A549 (cell line): Measurements from ENCODE around the gene ZSCAN29. TPM values are rescaled to one million over a fixed set of nuclear protein-coding genes. Genes with fewer than 3 reads are reported as not detected.

Experiments
- ATAC-seq, 2 experiments: fragments of 200-7000 bp in 1 of 2; fragments of >200 bp in 1 of 2; cut with Nextera tagmentation in 1 of 2; cut with Tn5 transposase in 1 of 2; 3 replicates each; pipeline versions ENCODE4 v1.8.0 to v1.9.1; 2018 to 2020; ENCODE audit warnings: mild to moderate bottlenecking in 1 of 2, moderate library complexity in 1 of 2
- CTCF ChIA-PET: fragments of 300-600 bp; sonication (Branson Sonifier 250); formaldehyde crosslinking; extraction: SDS; loops from one replicate; lab custom pipeline; 2021; ENCODE audit warnings: antibody characterized with exemption, inconsistent platforms; lab: Yijun Ruan, JAX
- POLR2A ChIA-PET: fragments of 350-600 bp; formaldehyde crosslinking; extraction: SDS; loops from one replicate; lab custom pipeline; 2021; ENCODE audit warnings: antibody characterized with exemption, inconsistent platforms; lab: Yijun Ruan, JAX
- DNase-seq, 2 experiments: peaks; one replicate each; pipeline versions ENCODE4 v3.0.0 to v3.0.0-alpha.2; 2011 to 2016; ENCODE audit warnings: low read depth in 1 of 2, low spot score in 1 of 2
- FAIRE-seq: peaks from 2 replicates; lab custom pipeline; 2011; peaks lifted over from hg19 to GRCh38; lab: Jason Lieb, UNC
- H3K27ac ChIP-seq, 2 experiments: fragments of >200 bp; sonication (Bioruptor Twin); formaldehyde crosslinking; 3 replicates each; pipeline ENCODE4 v1.5.1; 2016 to 2017
- H3K4me1 ChIP-seq: fragments of >200 bp; sonication (Bioruptor Twin); formaldehyde crosslinking; 3 replicates; pipeline ENCODE4 v1.6.1; 2016
- H3K4me2 ChIP-seq: fragments of >200 bp; sonication (Bioruptor Twin); formaldehyde crosslinking; 3 replicates; pipeline ENCODE4 v1.6.1; 2016
- H3K4me3 ChIP-seq: fragments of >200 bp; sonication (Bioruptor Twin); formaldehyde crosslinking; 3 replicates; pipeline ENCODE4 v1.5.1; 2016
- H3K9me3 ChIP-seq: fragments of >200 bp; sonication (Bioruptor Twin); formaldehyde crosslinking; 3 replicates; pipeline ENCODE4 v1.6.1; 2016
- BHLHE40 ChIP-seq: IDR thresholded peaks from 2 replicates; pipeline ENCODE4 v1.6.1; 2012; ENCODE audit warnings: low read depth, low read length, inconsistent platforms
- CBX2 ChIP-seq: fragments of 200-600 bp; sonication (generic); IDR thresholded peaks from 2 replicates; pipeline ENCODE4 v1.6.1; 2016; ENCODE audit warnings: low read depth, mild to moderate bottlenecking, borderline replicate concordance
- CEBPB ChIP-seq, 2 experiments: fragments of >200 bp in 1 of 2; sonication (Bioruptor Twin) in 1 of 2; formaldehyde crosslinking in 1 of 2; IDR thresholded peaks; 2 replicates each; pipeline ENCODE4 v1.6.1; 2012 to 2016
- EHF ChIP-seq: fragments of 250-450 bp; sonication (Bioruptor Pico); IDR thresholded peaks from 2 replicates; pipeline ENCODE4 v1.5.0; 2020; ENCODE audit warnings: mild to moderate bottlenecking
- FOSL2 ChIP-seq, 2 experiments: fragments of 450-650 bp in 1 of 2; fragments of >200 bp in 1 of 2; sonication (Bioruptor Twin) in 1 of 2; formaldehyde crosslinking; IDR thresholded peaks; 2 replicates each; pipeline versions ENCODE4 v1.5.0 to v1.6.1; 2016 to 2020; ENCODE audit warnings: mild to moderate bottlenecking in 1 of 2, moderate library complexity in 1 of 2
- FOXS1 ChIP-seq: fragments of 250-450 bp; sonication (Bioruptor Pico); IDR thresholded peaks from 2 replicates; pipeline ENCODE4 v1.5.0; 2020; ENCODE audit warnings: mild to moderate bottlenecking, moderate library complexity
- JUN ChIP-seq, 2 experiments: fragments of >200 bp; sonication (Bioruptor Twin); formaldehyde crosslinking; IDR thresholded peaks; 2 replicates in 1 of 2; 3 replicates in 1 of 2; pipeline ENCODE4 v1.6.1; 2016 to 2017
- JUNB ChIP-seq: fragments of >200 bp; sonication (Bioruptor Twin); formaldehyde crosslinking; IDR thresholded peaks from 2 replicates; pipeline ENCODE4 v1.6.1; 2016
- KDM5A ChIP-seq: fragments of 200-600 bp; sonication (generic); IDR thresholded peaks from 2 replicates; pipeline ENCODE4 v1.6.1; 2016; ENCODE audit warnings: antibody characterized with exemption, mild to moderate bottlenecking
- NPAS2 ChIP-seq: fragments of 250-450 bp; sonication (Bioruptor Pico); IDR thresholded peaks from 2 replicates; pipeline ENCODE4 v1.8.0; 2022; ENCODE audit warnings: mild to moderate bottlenecking, moderate library complexity, borderline replicate concordance
- NR3C1 ChIP-seq: fragments of >200 bp; sonication (Bioruptor Twin); formaldehyde crosslinking; IDR thresholded peaks from 3 replicates; pipeline ENCODE4 v1.6.1; 2017
- PHF8 ChIP-seq: fragments of 200-600 bp; sonication (generic); IDR thresholded peaks from 2 replicates; pipeline ENCODE4 v1.6.1; 2016; ENCODE audit warnings: low read depth, mild to moderate bottlenecking, antibody characterized with exemption, moderate library complexity, borderline replicate concordance
- RAD21 ChIP-seq, 2 experiments: fragments of >200 bp in 1 of 2; sonication (Bioruptor Twin) in 1 of 2; formaldehyde crosslinking in 1 of 2; IDR thresholded peaks in 1 of 2; conservative IDR thresholded peaks in 1 of 2; 2 replicates in 1 of 2; 3 replicates in 1 of 2; pipeline ENCODE4 v1.6.1; 2012 to 2018; ENCODE audit warnings: inconsistent platforms in 1 of 2
- RARB ChIP-seq: fragments of 250-450 bp; sonication (Bioruptor Pico); IDR thresholded peaks from 2 replicates; pipeline ENCODE4 v1.8.0; 2021; ENCODE audit warnings: mild to moderate bottlenecking, moderate library complexity
- RNF2 ChIP-seq: fragments of 200-600 bp; sonication (generic); IDR thresholded peaks from 2 replicates; pipeline ENCODE4 v1.6.1; 2016; ENCODE audit warnings: low read depth, mild to moderate bottlenecking, antibody characterized with exemption, moderate library complexity, borderline replicate concordance
- SMC3 ChIP-seq: fragments of >200 bp; sonication (Bioruptor Twin); formaldehyde crosslinking; IDR thresholded peaks from 3 replicates; pipeline ENCODE4 v1.6.1; 2018; ENCODE audit warnings: inconsistent platforms
- WGBS: methylation state at CpG from one replicate; pipeline ENCODE4 v1.1.6; 2017; ENCODE audit errors: missing lambda C conversion rate; 5-methylcytosine and 5-hydroxymethylcytosine counted together
- polyA plus RNA-seq, 4 experiments: library from polyadenylated mRNA; depleted of rRNA in 3 of 4; stranded (reverse); fragments of >200 nt; fragmentation: RNase III in 1 of 4; extraction: RNeasy Plus Mini Kit Qiagen cat#74134 plus additional on column Dnase treatment in 1 of 4; gene quantifications; 2 replicates in 3 of 4; 3 replicates in 1 of 4; pipeline ENCODE4 v1.2.3, GENCODE V29; 2011 to 2017
- TF ChIP-seq, protein P1 (sequence below): fragments of 250-450 bp; sonication (Bioruptor Pico); IDR thresholded peaks from 2 replicates; pipeline ENCODE4 v1.5.0; 2021; ENCODE audit warnings: mild to moderate bottlenecking, moderate library complexity, borderline replicate concordance
- TF ChIP-seq, protein P2 (sequence below): fragments of >200 bp; sonication (Bioruptor Twin); formaldehyde crosslinking; IDR thresholded peaks from 3 replicates; pipeline ENCODE4 v1.6.1; 2016
- TF ChIP-seq, protein P3 (sequence below): fragments of >200 bp; sonication (Bioruptor Twin); formaldehyde crosslinking; IDR thresholded peaks from 3 replicates; pipeline ENCODE4 v1.5.1; 2016

ZSCAN29 gene
- polyA plus RNA-seq, 2 of the 4 experiments (the other 2 are of a cell fraction) = 10.7 to 14.4 TPM

DNA sequence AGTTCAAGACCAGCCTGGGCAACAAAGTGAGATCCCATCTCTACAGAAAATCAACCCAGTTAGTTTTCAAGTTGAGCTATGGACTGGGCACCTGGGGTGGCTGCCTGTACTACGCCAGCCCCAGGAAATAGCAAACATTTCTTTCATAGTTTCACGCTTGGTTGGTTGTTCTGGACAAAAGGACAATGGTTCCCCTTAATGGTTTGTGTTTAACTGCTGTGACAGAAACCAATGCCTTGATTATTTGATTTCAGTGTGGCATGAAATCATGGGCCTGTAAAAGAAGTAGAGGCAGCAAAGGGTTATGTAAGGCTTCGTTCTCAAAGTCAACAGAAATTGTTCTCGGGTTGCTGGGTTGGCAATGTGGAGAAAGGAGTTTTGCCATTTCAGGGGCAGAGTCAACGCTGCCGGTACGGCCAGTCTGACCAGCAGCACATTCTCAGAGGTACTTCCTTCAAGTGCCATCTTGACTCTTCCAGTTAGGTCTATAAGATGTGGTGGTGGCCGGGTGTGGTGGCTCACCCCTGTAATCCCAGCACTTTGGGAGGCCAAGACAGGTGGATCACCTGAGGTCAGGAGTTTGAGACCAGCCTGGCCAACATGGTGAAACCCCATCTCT is 53.2 kb downstream of the ZSCAN29 start (continued):
- TF ChIP-seq, protein P1, sequence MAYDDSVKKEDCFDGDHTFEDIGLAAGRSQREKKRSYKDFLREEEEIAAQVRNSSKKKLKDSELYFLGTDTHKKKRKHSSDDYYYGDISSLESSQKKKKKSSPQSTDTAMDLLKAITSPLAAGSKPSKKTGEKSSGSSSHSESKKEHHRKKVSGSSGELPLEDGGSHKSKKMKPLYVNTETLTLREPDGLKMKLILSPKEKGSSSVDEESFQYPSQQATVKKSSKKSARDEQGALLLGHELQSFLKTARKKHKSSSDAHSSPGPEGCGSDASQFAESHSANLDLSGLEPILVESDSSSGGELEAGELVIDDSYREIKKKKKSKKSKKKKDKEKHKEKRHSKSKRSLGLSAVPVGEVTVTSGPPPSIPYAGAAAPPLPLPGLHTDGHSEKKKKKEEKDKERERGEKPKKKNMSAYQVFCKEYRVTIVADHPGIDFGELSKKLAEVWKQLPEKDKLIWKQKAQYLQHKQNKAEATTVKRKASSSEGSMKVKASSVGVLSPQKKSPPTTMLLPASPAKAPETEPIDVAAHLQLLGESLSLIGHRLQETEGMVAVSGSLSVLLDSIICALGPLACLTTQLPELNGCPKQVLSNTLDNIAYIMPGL (CRISPR knock-in tag) = no peak
- TF ChIP-seq CEBPB (IDR thresholded peaks at IDR 0.05) = no peak
- no peak for TF ChIP-seq KDM5A
- no peak for TF ChIP-seq FOXS1 (CRISPR knock-in tag)
- TF ChIP-seq RAD21 (conservative IDR thresholded peaks at IDR 0.05 in 1 of 2, IDR thresholded peaks at IDR 0.05 in 1 of 2) = no peak
- no peak for TF ChIP-seq EHF (CRISPR knock-in tag)
- TF ChIP-seq, protein P2, sequence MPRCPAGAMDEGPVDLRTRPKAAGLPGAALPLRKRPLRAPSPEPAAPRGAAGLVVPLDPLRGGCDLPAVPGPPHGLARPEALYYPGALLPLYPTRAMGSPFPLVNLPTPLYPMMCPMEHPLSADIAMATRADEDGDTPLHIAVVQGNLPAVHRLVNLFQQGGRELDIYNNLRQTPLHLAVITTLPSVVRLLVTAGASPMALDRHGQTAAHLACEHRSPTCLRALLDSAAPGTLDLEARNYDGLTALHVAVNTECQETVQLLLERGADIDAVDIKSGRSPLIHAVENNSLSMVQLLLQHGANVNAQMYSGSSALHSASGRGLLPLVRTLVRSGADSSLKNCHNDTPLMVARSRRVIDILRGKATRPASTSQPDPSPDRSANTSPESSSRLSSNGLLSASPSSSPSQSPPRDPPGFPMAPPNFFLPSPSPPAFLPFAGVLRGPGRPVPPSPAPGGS = no peak
- TF ChIP-seq, protein P3, sequence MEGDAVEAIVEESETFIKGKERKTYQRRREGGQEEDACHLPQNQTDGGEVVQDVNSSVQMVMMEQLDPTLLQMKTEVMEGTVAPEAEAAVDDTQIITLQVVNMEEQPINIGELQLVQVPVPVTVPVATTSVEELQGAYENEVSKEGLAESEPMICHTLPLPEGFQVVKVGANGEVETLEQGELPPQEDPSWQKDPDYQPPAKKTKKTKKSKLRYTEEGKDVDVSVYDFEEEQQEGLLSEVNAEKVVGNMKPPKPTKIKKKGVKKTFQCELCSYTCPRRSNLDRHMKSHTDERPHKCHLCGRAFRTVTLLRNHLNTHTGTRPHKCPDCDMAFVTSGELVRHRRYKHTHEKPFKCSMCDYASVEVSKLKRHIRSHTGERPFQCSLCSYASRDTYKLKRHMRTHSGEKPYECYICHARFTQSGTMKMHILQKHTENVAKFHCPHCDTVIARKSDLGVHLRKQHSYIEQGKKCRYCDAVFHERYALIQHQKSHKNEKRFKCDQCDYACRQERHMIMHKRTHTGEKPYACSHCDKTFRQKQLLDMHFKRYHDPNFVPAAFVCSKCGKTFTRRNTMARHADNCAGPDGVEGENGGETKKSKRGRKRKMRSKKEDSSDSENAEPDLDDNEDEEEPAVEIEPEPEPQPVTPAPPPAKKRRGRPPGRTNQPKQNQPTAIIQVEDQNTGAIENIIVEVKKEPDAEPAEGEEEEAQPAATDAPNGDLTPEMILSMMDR = no peak

DNA sequence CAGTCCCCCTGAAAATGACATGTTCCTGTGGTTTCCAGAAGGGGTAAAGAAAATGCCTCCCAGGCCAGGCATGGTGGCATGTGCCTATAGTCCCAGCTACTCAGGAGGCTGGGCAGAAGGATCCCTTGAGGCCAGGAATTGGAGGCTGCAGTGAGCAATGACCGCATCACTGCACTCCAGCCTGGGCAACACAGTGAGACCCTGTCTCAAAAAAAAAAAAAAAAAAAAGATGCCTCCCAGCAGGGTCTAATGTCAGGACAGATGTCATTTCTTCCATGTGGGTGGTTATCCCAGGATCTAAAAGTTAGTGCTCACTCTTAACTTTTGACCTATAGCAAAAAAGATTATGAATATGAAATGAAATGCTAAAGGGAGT is 53.9 kb downstream of the ZSCAN29 start:
- 40% methylated on average over 1 of the region's 1 CpG for WGBS
- DNase-seq = no peak
- FAIRE-seq = no peak
- Histone ChIP-seq H3K9me3 (no peaks in the 10 kb centered on the region), H3K4me3 (no peak overlapping the region), H3K4me1 (no peaks in the 10 kb centered on the region), H3K27ac (no peak overlapping the region), H3K4me2 (no peak overlapping the region)
- no peak for ATAC-seq
- ChIA-PET POLR2A (no interaction called here), CTCF (interaction anchor here (1.0 to 2.1 kb wide), 3 partner anchors 8 to 92 kb away, joined by 3 to 6 read pairs (median 3); no protein-coding TSS in a partner anchor)
- TF ChIP-seq SMC3 (no peak), RARB (CRISPR knock-in tag) (no peak), JUN (IDR thresholded peaks at IDR 0.05) (no peak), CBX2 (no peak), BHLHE40 (no peak), FOSL2 (IDR thresholded peaks at IDR 0.05) (no peak), FOSL2 (CRISPR knock-in tag; IDR thresholded peaks at IDR 0.05) (no peak), RNF2 (no peak), KDM5A (no peak), FOXS1 (CRISPR knock-in tag) (no peak), NPAS2 (CRISPR knock-in tag) (no peak), NR3C1 (no peak), PHF8 (no peak), JUNB (no peak)
- TF ChIP-seq, protein P3 = no peak
